NB4 (cell line): ENCODE results near the gene BNIPL.

Experiments used
- DNase-seq: peaks from one replicate; pipeline ENCODE4 v3.0.0; 2010; ENCODE audit warnings: low read depth
- H3K4me3 ChIP-seq: one replicate; pipeline ENCODE4 v1.5.1; 2011; ENCODE audit warnings: mild to moderate bottlenecking, low read depth, low read length, moderate library complexity
- MYC ChIP-seq: IDR thresholded peaks from 2 replicates; pipeline ENCODE4 v1.6.1; 2011; ENCODE audit warnings: low read depth, low read length
- POLR2A ChIP-seq: IDR thresholded peaks from 2 replicates; pipeline ENCODE4 v1.6.1; 2011; ENCODE audit warnings: mild to moderate bottlenecking; ENCODE audit not compliant: insufficient read length; ENCODE audit errors: extremely low read depth
- TF ChIP-seq, protein P1 (sequence below): IDR thresholded peaks from one replicate; pipeline ENCODE4 v1.5.1; 2012; ENCODE audit warnings: low read depth, low read length
- TF ChIP-seq, protein P2 (sequence below): IDR thresholded peaks from 2 replicates; pipeline ENCODE4 v1.6.1; 2011; ENCODE audit warnings: low read depth, low read length

The BNIPL gene

DNA sequence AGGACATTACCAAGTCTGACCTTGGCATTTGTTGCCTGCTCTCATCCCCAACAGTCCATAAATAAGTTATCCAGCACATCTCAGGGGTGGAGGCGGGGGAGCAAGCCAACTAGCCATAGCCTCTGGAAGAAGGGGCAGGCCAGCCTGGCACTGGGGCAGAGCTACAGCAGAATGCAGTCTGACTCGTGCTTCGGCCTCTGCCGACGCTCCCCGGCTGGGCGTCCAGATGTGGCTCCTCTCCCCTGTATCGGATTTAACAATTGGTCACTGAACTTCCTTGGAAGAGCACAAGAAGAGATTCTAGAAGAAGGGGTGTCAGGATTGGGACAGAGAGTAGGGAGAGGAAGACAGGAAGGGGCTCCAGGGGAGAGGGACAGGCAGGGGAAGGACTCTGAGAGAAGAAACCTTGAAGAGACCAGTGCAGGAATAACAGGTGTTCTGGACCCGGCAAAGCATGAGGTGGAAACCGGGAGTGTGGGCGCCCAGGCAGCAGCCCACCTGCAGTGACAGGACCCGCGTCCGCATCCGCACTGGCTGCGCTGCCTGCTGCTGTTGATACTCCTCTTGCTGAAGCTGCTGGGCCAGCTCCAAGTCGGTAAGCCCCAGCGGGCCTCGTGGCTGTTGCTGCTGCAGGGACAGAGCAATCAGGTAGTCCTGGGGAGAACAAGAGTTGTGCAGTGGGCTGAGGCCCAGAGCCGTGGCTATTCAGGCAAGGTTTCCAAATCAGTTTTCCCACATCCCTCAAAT is 39.1 kb upstream of the BNIPL start:
- H3K4me3 ChIP-seq, result no peak overlapping the region
- TF ChIP-seq MYC (no peak), POLR2A (no peak)
- TF ChIP-seq, protein P1, sequence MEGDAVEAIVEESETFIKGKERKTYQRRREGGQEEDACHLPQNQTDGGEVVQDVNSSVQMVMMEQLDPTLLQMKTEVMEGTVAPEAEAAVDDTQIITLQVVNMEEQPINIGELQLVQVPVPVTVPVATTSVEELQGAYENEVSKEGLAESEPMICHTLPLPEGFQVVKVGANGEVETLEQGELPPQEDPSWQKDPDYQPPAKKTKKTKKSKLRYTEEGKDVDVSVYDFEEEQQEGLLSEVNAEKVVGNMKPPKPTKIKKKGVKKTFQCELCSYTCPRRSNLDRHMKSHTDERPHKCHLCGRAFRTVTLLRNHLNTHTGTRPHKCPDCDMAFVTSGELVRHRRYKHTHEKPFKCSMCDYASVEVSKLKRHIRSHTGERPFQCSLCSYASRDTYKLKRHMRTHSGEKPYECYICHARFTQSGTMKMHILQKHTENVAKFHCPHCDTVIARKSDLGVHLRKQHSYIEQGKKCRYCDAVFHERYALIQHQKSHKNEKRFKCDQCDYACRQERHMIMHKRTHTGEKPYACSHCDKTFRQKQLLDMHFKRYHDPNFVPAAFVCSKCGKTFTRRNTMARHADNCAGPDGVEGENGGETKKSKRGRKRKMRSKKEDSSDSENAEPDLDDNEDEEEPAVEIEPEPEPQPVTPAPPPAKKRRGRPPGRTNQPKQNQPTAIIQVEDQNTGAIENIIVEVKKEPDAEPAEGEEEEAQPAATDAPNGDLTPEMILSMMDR, result no peak
- TF ChIP-seq, protein P2, sequence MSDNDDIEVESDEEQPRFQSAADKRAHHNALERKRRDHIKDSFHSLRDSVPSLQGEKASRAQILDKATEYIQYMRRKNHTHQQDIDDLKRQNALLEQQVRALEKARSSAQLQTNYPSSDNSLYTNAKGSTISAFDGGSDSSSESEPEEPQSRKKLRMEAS, result no peak
- DNase-seq, result no peak

DNA sequence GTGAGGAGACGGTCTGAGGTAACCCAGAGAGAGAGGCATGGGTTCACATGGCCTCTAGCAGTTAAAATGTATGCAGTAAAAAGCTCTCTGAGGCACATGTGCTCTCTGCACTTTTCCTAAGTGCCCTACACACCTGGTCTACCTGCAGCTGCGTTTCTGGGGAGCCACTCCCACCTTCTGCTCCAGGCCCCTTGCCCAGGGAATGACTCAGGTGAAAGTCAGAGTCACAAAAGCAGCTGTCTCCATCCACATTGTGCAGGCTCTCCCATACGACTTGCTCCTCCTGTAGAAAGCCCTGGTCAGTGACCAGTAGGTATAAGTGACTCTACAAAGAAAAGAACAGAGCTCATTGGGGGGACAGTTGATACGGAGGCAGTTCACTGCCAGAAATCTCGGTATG is 38.4 kb upstream of the BNIPL start:
- no peak overlapping the region for H3K4me3 ChIP-seq
- TF ChIP-seq POLR2A, result no peak
- TF ChIP-seq MYC, result no peak
- TF ChIP-seq, protein P1, result no peak
- DNase-seq, result no peak

- TF ChIP-seq, protein P2, result no peak
- TF ChIP-seq MYC (no peak), POLR2A (no peak)
- TF ChIP-seq, protein P1, result no peak
- DNase-seq, result no peak
- H3K4me3 ChIP-seq, result no peak overlapping the region
Observed at GRCh38 chr1:150999051-150999674, 37.2 kb upstream of the BNIPL start.

DNA sequence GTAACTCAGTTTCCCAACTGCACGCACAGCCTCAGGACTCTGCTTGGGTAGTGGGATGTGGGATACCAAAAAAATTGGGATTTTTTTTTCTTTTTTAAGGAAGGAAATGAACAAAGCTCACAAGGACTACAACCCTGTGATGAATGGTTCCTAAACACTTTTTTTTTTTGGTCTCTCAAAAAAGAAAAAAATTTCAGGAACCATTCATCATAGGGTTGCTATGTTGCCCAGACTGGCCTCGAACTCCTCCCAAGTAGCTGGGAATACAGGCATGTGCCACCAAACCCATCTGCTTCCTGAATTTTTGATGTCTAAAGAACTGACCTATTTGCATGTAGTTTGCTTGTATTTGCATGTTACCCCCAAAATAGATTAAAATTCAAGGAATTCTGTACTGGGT is 36.5 kb upstream of the BNIPL start:
- no peak overlapping the region for H3K4me3 ChIP-seq
- no peak for DNase-seq
- TF ChIP-seq POLR2A (no peak), MYC (no peak)
- TF ChIP-seq, protein P1, result no peak
- TF ChIP-seq, protein P2, result no peak

DNA sequence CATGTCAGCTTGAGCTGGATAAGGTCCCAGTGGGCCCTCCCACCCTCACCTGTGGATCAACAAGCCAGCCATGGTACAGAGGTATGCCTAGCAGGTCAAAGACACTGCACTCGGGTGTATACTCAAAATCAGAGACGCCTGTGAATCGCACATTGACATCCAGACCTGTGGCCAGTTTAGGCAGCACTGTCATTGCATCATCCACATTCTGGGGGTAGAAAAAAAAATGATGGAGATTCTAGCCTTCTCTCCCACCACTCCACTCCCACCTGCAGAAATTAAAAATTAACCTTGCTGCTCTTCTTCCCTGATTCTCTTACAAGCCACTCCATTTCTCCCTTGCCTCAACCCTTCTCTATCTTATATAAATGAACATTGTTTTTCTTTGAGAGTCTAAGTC is 36.0 kb upstream of the BNIPL start:
- TF ChIP-seq POLR2A (no peak), MYC (no peak)
- TF ChIP-seq, protein P2, result no peak
- TF ChIP-seq, protein P1, result no peak
- no peak overlapping the region for H3K4me3 ChIP-seq
- no peak for DNase-seq
